HG03342 (cell line): ENCODE data around the gene PIANP.
"Not testable (repeated sequence)": the region's sequence is repeated elsewhere in the genome, so short reads cannot be mapped to it uniquely, and the experiment has no call there.

Experiments
- ATAC-seq: cut with Tn5 transposase; IDR thresholded peaks from one replicate; pipeline ENCODE4 v1.9.1; 2021; ENCODE audit warnings: mild to moderate bottlenecking, moderate library complexity; ENCODE audit not compliant: unreplicated experiment

PIANP gene

GRCh38 chr12:6700646-6701051 lies at the start of gene PIANP:
Gene PIANP, minus strand, starts transcription at chr12:6700815. Its CDS starts 2,754 bp downstream, at chr12:6698061.
- ATAC-seq = no peak

GRCh38 chr12:6748761-6749160 lies 48.1 kb upstream of the PIANP start:
- ATAC-seq = no peak

- ATAC-seq = no peak
Measured at GRCh38 chr12:6747216-6747615, 46.6 kb upstream of the PIANP start.

GRCh38 chr12:6745741-6746525 lies 45.3 kb upstream of the PIANP start:
- no peak for ATAC-seq

GRCh38 chr12:6743300-6743699 lies 42.7 kb upstream of the PIANP start:
- not testable (repeated sequence) for ATAC-seq

GRCh38 chr12:6742834-6743233 lies 42.2 kb upstream of the PIANP start:
- no peak for ATAC-seq

GRCh38 chr12:6742080-6742479 lies 41.5 kb upstream of the PIANP start:
- ATAC-seq = not testable (repeated sequence)

GRCh38 chr12:6736754-6737153 lies 36.1 kb upstream of the PIANP start:
- no peak for ATAC-seq

GRCh38 chr12:6735448-6736191 lies 35.0 kb upstream of the PIANP start:
- no peak for ATAC-seq

- ATAC-seq = no peak
Measured at GRCh38 chr12:6734506-6735387, 34.1 kb upstream of the PIANP start.

- no peak for ATAC-seq
Measured at GRCh38 chr12:6730169-6730568, 29.6 kb upstream of the PIANP start.

GRCh38 chr12:6729186-6729585 lies 28.6 kb upstream of the PIANP start:
- no peak for ATAC-seq

- ATAC-seq = no peak
Measured at GRCh38 chr12:6725350-6725749, 24.7 kb upstream of the PIANP start.

GRCh38 chr12:6724409-6724797 lies 23.8 kb upstream of the PIANP start:
- no peak for ATAC-seq

- ATAC-seq = peak; percentile 91
Measured at GRCh38 chr12:6723607-6724408, 23.2 kb upstream of the PIANP start, which contains the start of gene COPS7A. Gene COPS7A, plus strand, starts transcription at chr12:6724046. Its CDS starts 611 bp downstream, at chr12:6724657.

- ATAC-seq = no peak
Measured at GRCh38 chr12:6722863-6723262, 22.2 kb upstream of the PIANP start.

GRCh38 chr12:6716874-6717437 lies 16.3 kb upstream of the PIANP start:
- no peak for ATAC-seq

GRCh38 chr12:6716031-6716873 lies 15.6 kb upstream of the PIANP start:
- not testable (repeated sequence) for ATAC-seq

- no peak for ATAC-seq
Measured at GRCh38 chr12:6708960-6709394, 8.4 kb upstream of the PIANP start.
